Measurements from ENCODE around the gene ICAM3. TPM values are rescaled to one million over a fixed set of nuclear protein-coding genes. Genes with fewer than 3 reads are reported as not detected.

ICAM3 gene
- polyA plus RNA-seq, 1 donor = 5.3 TPM

- H3K4me3 ChIP-seq (ENCODE audit: low read length) = no peak overlapping the region
- H3K9me3 ChIP-seq (ENCODE audit: control insufficient read depth, low read depth, low read length) = peaks cover 5% of the 10 kb centered on the region
- H3K27me3 ChIP-seq (ENCODE audit: control insufficient read depth, insufficient read depth, low read length) = no peaks in the 10 kb centered on the region
- H3K4me1 ChIP-seq (ENCODE audit: control insufficient read depth, insufficient read depth, low read length) = peaks cover 26% of the 10 kb centered on the region
- no peak for DNase-seq
- WGBS (ENCODE audit: insufficient coverage, low lambda C conversion rate) = no CpG with 5 or more reads among the region's 32 CpGs
- H3K36me3 ChIP-seq (ENCODE audit: control insufficient read depth, insufficient read depth, low read length) = peaks cover 90% of the 10 kb centered on the region
- H3K27ac ChIP-seq (ENCODE audit: low read length) = peak overlapping the region; percentile 77
These were observed 18.6 kb downstream of the ICAM3 start for GRCh38 chr19:10320602-10321416.

DNA sequence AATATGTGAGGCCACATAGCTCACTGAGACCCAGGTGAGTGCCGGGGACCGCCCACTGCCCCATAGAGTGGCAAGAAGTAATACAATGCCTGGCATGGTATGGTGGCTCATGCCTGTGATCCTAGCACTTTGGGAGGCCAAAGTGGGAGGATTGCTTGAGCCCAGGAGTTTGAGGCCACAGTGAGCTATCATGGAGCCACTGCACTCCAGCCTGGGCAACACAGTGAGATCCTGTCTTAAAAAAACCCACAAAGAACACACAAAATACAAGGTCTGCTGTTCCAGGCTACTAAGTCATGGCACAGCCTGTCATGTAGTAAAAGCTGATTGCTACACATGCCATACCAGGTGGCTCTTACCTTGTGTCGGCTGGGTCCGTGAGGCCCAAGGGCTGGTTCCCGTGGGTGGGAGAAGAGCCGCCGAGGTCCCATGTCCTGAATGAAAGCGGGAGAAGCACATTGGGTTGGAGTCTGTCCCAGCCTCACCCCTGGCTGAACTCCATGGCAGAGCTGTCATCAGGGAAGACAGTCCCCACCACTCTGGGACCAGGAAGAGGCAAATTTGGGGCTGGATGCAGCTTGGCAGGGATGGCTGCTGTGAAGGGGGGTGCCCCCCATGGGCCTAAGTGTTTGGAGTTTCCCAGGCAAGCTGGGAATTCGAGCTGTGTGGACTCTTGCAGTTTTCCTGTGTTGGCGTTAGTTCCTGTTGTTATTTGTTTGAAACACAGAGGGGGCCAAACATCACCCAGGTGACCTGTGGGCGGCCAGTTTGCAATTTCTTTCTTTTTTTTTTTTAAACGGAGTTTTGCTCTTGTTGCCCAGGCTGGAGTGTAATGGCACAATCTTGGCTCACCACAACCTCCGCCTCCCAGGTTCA is 20.4 kb downstream of the ICAM3 start:
- Histone ChIP-seq H3K36me3 (ENCODE audit: control insufficient read depth, insufficient read depth, low read length) (peaks cover 77% of the 10 kb centered on the region), H3K4me3 (ENCODE audit: low read length) (no peak overlapping the region), H3K4me1 (ENCODE audit: control insufficient read depth, insufficient read depth, low read length) (peaks cover 32% of the 10 kb centered on the region), H3K27me3 (ENCODE audit: control insufficient read depth, insufficient read depth, low read length) (no peaks in the 10 kb centered on the region), H3K27ac (ENCODE audit: low read length) (no peak overlapping the region), H3K9me3 (ENCODE audit: control insufficient read depth, low read depth, low read length) (peaks cover 5% of the 10 kb centered on the region)
- no CpG with 5 or more reads among the region's 13 CpGs for WGBS (ENCODE audit: insufficient coverage, low lambda C conversion rate)
- no peak for DNase-seq

GRCh38 chr19:10317857-10318462 is 21.5 kb downstream of the ICAM3 start:
- no peak overlapping the region for H3K27ac ChIP-seq (ENCODE audit: low read length)
- H3K4me3 ChIP-seq (ENCODE audit: low read length) = no peak overlapping the region
- H3K27me3 ChIP-seq (ENCODE audit: control insufficient read depth, insufficient read depth, low read length) = no peaks in the 10 kb centered on the region
- peaks cover 29% of the 10 kb centered on the region for H3K4me1 ChIP-seq (ENCODE audit: control insufficient read depth, insufficient read depth, low read length)
- DNase-seq = no peak
- H3K9me3 ChIP-seq (ENCODE audit: control insufficient read depth, low read depth, low read length) = peaks cover 5% of the 10 kb centered on the region
- WGBS (ENCODE audit: insufficient coverage, low lambda C conversion rate) = no CpG with 5 or more reads among the region's 15 CpGs
- H3K36me3 ChIP-seq (ENCODE audit: control insufficient read depth, insufficient read depth, low read length) = peaks cover 67% of the 10 kb centered on the region

- WGBS (ENCODE audit: insufficient coverage, low lambda C conversion rate) = 86% methylated on average over 3 of the region's 29 CpGs
- Histone ChIP-seq H3K9me3 (ENCODE audit: control insufficient read depth, low read depth, low read length) (peaks cover 5% of the 10 kb centered on the region), H3K27me3 (ENCODE audit: control insufficient read depth, insufficient read depth, low read length) (no peaks in the 10 kb centered on the region), H3K4me1 (ENCODE audit: control insufficient read depth, insufficient read depth, low read length) (peaks cover 24% of the 10 kb centered on the region), H3K4me3 (ENCODE audit: low read length) (no peak overlapping the region), H3K27ac (ENCODE audit: low read length) (no peak overlapping the region), H3K36me3 (ENCODE audit: control insufficient read depth, insufficient read depth, low read length) (peaks cover 60% of the 10 kb centered on the region)
- no peak for DNase-seq
These were observed 22.2 kb downstream of the ICAM3 start for GRCh38 chr19:10317045-10317856.

- Histone ChIP-seq H3K9me3 (ENCODE audit: control insufficient read depth, low read depth, low read length) (peaks cover 5% of the 10 kb centered on the region), H3K4me1 (ENCODE audit: control insufficient read depth, insufficient read depth, low read length) (peaks cover 18% of the 10 kb centered on the region), H3K4me3 (ENCODE audit: low read length) (no peak overlapping the region), H3K27me3 (ENCODE audit: control insufficient read depth, insufficient read depth, low read length) (no peaks in the 10 kb centered on the region), H3K27ac (ENCODE audit: low read length) (no peak overlapping the region), H3K36me3 (ENCODE audit: control insufficient read depth, insufficient read depth, low read length) (peaks cover 52% of the 10 kb centered on the region)
- 96% methylated on average over 4 of the region's 19 CpGs for WGBS (ENCODE audit: insufficient coverage, low lambda C conversion rate)
- no peak for DNase-seq
These were observed 23.0 kb downstream of the ICAM3 start for GRCh38 chr19:10316229-10317044.

DNA sequence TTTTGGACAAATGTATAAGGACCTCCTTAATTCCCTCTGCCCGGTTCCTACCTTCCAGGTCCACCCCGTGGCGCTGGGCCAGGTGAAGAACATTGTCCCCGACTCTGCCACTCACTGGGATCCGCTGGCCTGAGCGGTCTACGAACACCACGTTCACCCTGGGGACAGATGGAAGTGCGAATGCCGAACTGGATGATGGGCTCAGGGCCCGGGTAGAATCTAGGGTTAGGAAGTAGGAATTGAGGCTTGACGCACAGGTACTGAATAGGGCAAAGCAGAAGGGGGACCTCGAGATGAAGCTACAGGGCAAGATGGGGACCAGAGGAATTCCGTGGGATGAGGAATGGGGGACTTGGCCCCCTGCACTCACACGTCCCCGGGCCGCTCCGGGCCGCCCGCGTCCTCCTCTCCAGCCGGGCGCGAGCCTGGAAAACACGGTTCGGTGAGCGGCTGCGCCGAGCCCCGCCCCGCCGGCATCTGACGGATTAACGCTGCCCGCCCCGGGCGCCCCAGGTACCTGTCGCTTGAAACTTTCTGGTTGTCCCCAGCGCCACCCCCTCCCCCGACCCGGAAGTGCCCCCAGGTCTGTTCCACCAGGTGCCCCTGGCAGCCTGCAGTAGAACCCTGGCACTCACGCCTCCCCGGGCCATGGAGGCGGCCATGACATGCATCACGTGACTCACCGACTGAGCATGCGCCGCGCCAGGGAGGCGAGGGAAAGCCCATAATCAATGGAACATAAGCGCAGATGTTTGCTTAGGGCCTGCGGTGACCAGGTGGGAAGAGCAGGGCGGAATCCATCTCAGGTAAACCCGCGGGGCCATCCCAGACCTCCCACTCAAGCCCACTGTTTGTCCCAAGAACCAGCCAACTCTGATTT is 23.8 kb downstream of the ICAM3 start, which contains the start of gene FDX2:
FDX2 (minus strand) TSS at position 681 of the 880 bp plus-strand sequence; CDS start at position 662, 19 bp downstream.
- H3K9me3 ChIP-seq (ENCODE audit: control insufficient read depth, low read depth, low read length) = peaks cover under 1% of the 10 kb centered on the region
- H3K27ac ChIP-seq (ENCODE audit: low read length) = no peak within 1 kb of the TSS
- peaks cover 43% of the 10 kb centered on the region for H3K36me3 ChIP-seq (ENCODE audit: control insufficient read depth, insufficient read depth, low read length)
- peak within 1 kb of the TSS; percentile 66 for H3K4me3 ChIP-seq (ENCODE audit: low read length)
- no peaks in the 10 kb centered on the region for H3K27me3 ChIP-seq (ENCODE audit: control insufficient read depth, insufficient read depth, low read length)
- peak; percentile 84 to 85 for DNase-seq
- peaks cover 12% of the 10 kb centered on the region for H3K4me1 ChIP-seq (ENCODE audit: control insufficient read depth, insufficient read depth, low read length)
- 0% methylated on average over 1 of the region's 55 CpGs for WGBS (ENCODE audit: insufficient coverage, low lambda C conversion rate)

DNA sequence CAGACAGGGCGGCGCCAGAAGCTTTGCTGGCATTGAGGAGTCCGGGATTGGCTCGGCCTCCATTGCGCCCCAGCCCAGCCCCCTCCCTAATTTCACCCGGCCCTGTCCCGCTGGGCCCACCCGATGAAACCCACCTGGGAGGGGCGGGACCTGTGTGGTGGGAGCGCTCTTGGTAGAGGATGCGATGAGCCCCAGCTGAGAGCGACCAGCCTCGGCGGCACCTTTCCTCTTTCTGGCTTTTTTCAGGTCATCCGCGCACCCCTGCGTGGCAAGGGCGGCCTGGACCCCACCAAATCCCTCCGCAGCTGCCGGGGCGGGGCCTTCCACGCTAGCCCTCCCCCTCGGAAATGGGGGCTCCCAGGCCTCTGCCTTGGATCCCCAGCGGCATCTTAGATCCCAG is 30.0 kb downstream of the ICAM3 start, which contains the start of gene ZGLP1:
ZGLP1 (minus strand) TSS at position 393 of the 400 bp plus-strand sequence.
- Histone ChIP-seq H3K27ac (ENCODE audit: low read length) (no peak within 1 kb of the TSS), H3K4me3 (ENCODE audit: low read length) (no peak within 1 kb of the TSS), H3K4me1 (ENCODE audit: control insufficient read depth, insufficient read depth, low read length) (no peaks in the 10 kb centered on the region), H3K9me3 (ENCODE audit: control insufficient read depth, low read depth, low read length) (no peaks in the 10 kb centered on the region), H3K36me3 (ENCODE audit: control insufficient read depth, insufficient read depth, low read length) (peaks cover 18% of the 10 kb centered on the region), H3K27me3 (ENCODE audit: control insufficient read depth, insufficient read depth, low read length) (no peaks in the 10 kb centered on the region)
- no peak for DNase-seq
- no CpG with 5 or more reads among the region's 24 CpGs for WGBS (ENCODE audit: insufficient coverage, low lambda C conversion rate)

GRCh38 chr19:10306327-10306726 is 33.1 kb downstream of the ICAM3 start:
- Histone ChIP-seq H3K36me3 (ENCODE audit: control insufficient read depth, insufficient read depth, low read length) (peaks cover 18% of the 10 kb centered on the region), H3K27ac (ENCODE audit: low read length) (no peak overlapping the region), H3K4me3 (ENCODE audit: low read length) (no peak overlapping the region), H3K27me3 (ENCODE audit: control insufficient read depth, insufficient read depth, low read length) (no peaks in the 10 kb centered on the region), H3K4me1 (ENCODE audit: control insufficient read depth, insufficient read depth, low read length) (no peaks in the 10 kb centered on the region), H3K9me3 (ENCODE audit: control insufficient read depth, low read depth, low read length) (no peaks in the 10 kb centered on the region)
- no peak for DNase-seq
- WGBS (ENCODE audit: insufficient coverage, low lambda C conversion rate) = no CpG with 5 or more reads among the region's 5 CpGs
